H1 (cell line): ENCODE measurements around the gene CENPW. TPM values are rescaled to one million over a fixed set of nuclear protein-coding genes. Genes with fewer than 3 reads are reported as not detected.

Experiments
- CTCF ChIA-PET: fragments of 300-600 bp; sonication (Branson Sonifier 250); formaldehyde crosslinking; loops from one replicate; lab custom pipeline; 2021; ENCODE audit not compliant: partially characterized antibody; lab: Charles Lee
- POLR2A ChIA-PET: fragments of 300-600 bp; sonication (Branson Sonifier 250); formaldehyde crosslinking; loops from one replicate; lab custom pipeline; 2021; ENCODE audit warnings: inconsistent platforms; ENCODE audit not compliant: partially characterized antibody; lab: Charles Lee
- DNase-seq, 2 experiments: peaks; one replicate each; pipeline versions ENCODE4 v3.0.0 to v3.0.0-alpha.2; 2010 to 2022; ENCODE audit warnings: low spot score in 2 of 2, low read depth in 1 of 2, mixed read lengths in 1 of 2
- FAIRE-seq: peaks from 2 replicates; lab custom pipeline; 2011; peaks lifted over from hg19 to GRCh38; lab: Jason Lieb, UNC
- H2AFZ ChIP-seq: 2 replicates; pipeline ENCODE4 v1.8.1; 2012; ENCODE audit warnings: low read length, inconsistent platforms
- H2AK5ac ChIP-seq: 2 replicates; pipeline ENCODE4 v1.6.1; 2013; ENCODE audit warnings: low read depth, low read length
- H2BK120ac ChIP-seq: replicated peaks from 2 replicates; pipeline ENCODE3; 2013; ENCODE audit warnings: low read depth, low read length, inconsistent platforms
- H2BK12ac ChIP-seq: 2 replicates; pipeline ENCODE4 v1.6.1; 2013; ENCODE audit warnings: low read depth, low read length
- H2BK15ac ChIP-seq: 2 replicates; pipeline ENCODE4 v1.6.1; 2013; ENCODE audit warnings: low read length
- H2BK20ac ChIP-seq: 2 replicates; pipeline ENCODE4 v1.6.1; 2013; ENCODE audit warnings: low read length
- H2BK5ac ChIP-seq: 2 replicates; pipeline ENCODE4 v1.6.1; 2013; ENCODE audit warnings: low read depth, low read length
- H3K14ac ChIP-seq: 2 replicates; pipeline ENCODE4 v1.6.1; 2013; ENCODE audit warnings: inconsistent platforms; ENCODE audit not compliant: insufficient read length
- H3K18ac ChIP-seq: 2 replicates; pipeline ENCODE4 v1.6.1; 2013; ENCODE audit warnings: low read length; ENCODE audit errors: extremely low read depth
- H3K23ac ChIP-seq: 2 replicates; pipeline ENCODE4 v1.6.1; 2013; ENCODE audit warnings: inconsistent platforms; ENCODE audit not compliant: insufficient read length
- H3K23me2 ChIP-seq: 2 replicates; pipeline ENCODE4 v1.6.1; 2013; ENCODE audit warnings: low read depth, low read length
- H3K27ac ChIP-seq: 2 replicates; pipeline ENCODE4 v1.6.1; 2011; ENCODE audit warnings: low read depth, low read length, inconsistent platforms
- H3K27me3 ChIP-seq, 4 experiments: replicated peaks in 1 of 4; 1 replicate in 1 of 4; 2 replicates in 3 of 4; pipeline versions ENCODE4 v1.6.1 to v1.8.1; 2011 to 2013; ENCODE audit warnings: low read length in 3 of 4, mild to moderate bottlenecking in 3 of 4, inconsistent platforms in 2 of 4, mixed read lengths in 2 of 4, moderate library complexity in 1 of 4; ENCODE audit not compliant: control insufficient read depth in 3 of 4, insufficient read depth in 3 of 4; ENCODE audit errors: extremely low read depth in 1 of 4
- H3K36me3 ChIP-seq, 4 experiments: 2 replicates each; pipeline versions ENCODE4 v1.6.1 to v1.8.1; 2011 to 2013; ENCODE audit warnings: mild to moderate bottlenecking in 4 of 4, low read length in 3 of 4, moderate library complexity in 2 of 4, control low read depth in 1 of 4, inconsistent platforms in 1 of 4; ENCODE audit not compliant: insufficient read depth in 4 of 4, control insufficient read depth in 2 of 4
- H3K4ac ChIP-seq: replicated peaks from 2 replicates; pipeline ENCODE3; 2013; ENCODE audit warnings: low read length, low read depth, mixed read lengths, inconsistent platforms; ENCODE audit not compliant: insufficient read length
- H3K4me1 ChIP-seq, 4 experiments: replicated peaks in 1 of 4; 1 replicate in 1 of 4; 2 replicates in 3 of 4; pipeline versions ENCODE4 v1.6.1 to v1.8.1; 2011 to 2013; ENCODE audit warnings: low read length in 3 of 4, inconsistent platforms in 2 of 4, mixed read lengths in 1 of 4; ENCODE audit not compliant: insufficient read depth in 4 of 4, control insufficient read depth in 3 of 4
- H3K4me2 ChIP-seq, 2 experiments: 2 replicates each; pipeline versions ENCODE4 v1.6.1 to v1.8.1; 2011 to 2013; ENCODE audit warnings: low read depth in 2 of 2, low read length in 2 of 2, control low read depth in 1 of 2, inconsistent platforms in 1 of 2, mild to moderate bottlenecking in 1 of 2; ENCODE audit not compliant: insufficient read depth in 1 of 2
- H3K4me3 ChIP-seq, 4 experiments: fragments of 200-600, 300-600 bp in 1 of 4; sonication (generic), shearing (Covaris generic), sonication (Bioruptor Twin) in 1 of 4; 2 replicates each; pipeline versions ENCODE4 v1.5.1 to v1.8.1; 2011 to 2016; ENCODE audit warnings: low read length in 4 of 4, low read depth in 3 of 4, control low read depth in 2 of 4, inconsistent platforms in 2 of 4, mild to moderate bottlenecking in 2 of 4, mixed read lengths in 1 of 4, moderate library complexity in 1 of 4; ENCODE audit not compliant: insufficient read depth in 2 of 4; ENCODE audit errors: extremely low read depth in 1 of 4
- H3K56ac ChIP-seq: replicated peaks from 2 replicates; pipeline ENCODE3; 2013; ENCODE audit warnings: low read depth, mild to moderate bottlenecking, mixed read lengths, low read length, inconsistent platforms; ENCODE audit not compliant: insufficient read length
- H3K79me1 ChIP-seq: 2 replicates; pipeline ENCODE4 v1.6.1; 2013; ENCODE audit warnings: low read depth, low read length, control low read depth
- H3K79me2 ChIP-seq, 2 experiments: 2 replicates each; pipeline versions ENCODE4 v1.6.1 to v1.8.1; 2012 to 2013; ENCODE audit warnings: low read length in 2 of 2, mild to moderate bottlenecking in 2 of 2, inconsistent platforms in 1 of 2; ENCODE audit not compliant: insufficient read depth in 2 of 2, control insufficient read depth in 1 of 2
- H3K9ac ChIP-seq, 4 experiments: replicated peaks in 1 of 4; 1 replicate in 1 of 4; 2 replicates in 3 of 4; pipeline versions ENCODE4 v1.6.1 to v1.8.1; 2011 to 2013; ENCODE audit warnings: low read depth in 3 of 4, low read length in 3 of 4, control low read depth in 2 of 4, mild to moderate bottlenecking in 2 of 4, moderate library complexity in 2 of 4, inconsistent platforms in 1 of 4; ENCODE audit errors: extremely low read depth in 1 of 4
- H3K9me3 ChIP-seq, 2 experiments: 2 replicates each; pipeline versions ENCODE4 v1.6.1 to v1.8.1; 2012 to 2013; ENCODE audit warnings: mild to moderate bottlenecking in 2 of 2, moderate library complexity in 2 of 2, control low read depth in 1 of 2, inconsistent platforms in 1 of 2, low read depth in 1 of 2, low read length in 1 of 2, mixed read lengths in 1 of 2; ENCODE audit not compliant: insufficient read depth in 2 of 2
- H4K20me1 ChIP-seq, 2 experiments: replicated peaks in 1 of 2; 2 replicates each; pipeline versions ENCODE3 to v1.8.1; 2011 to 2013; ENCODE audit warnings: inconsistent platforms in 2 of 2, low read length in 2 of 2, mild to moderate bottlenecking in 1 of 2; ENCODE audit not compliant: insufficient read depth in 2 of 2, control insufficient read depth in 1 of 2
- H4K5ac ChIP-seq: 2 replicates; pipeline ENCODE4 v1.6.1; 2013; ENCODE audit warnings: low read length, low read depth, mixed read lengths, inconsistent platforms; ENCODE audit not compliant: insufficient read length
- H4K8ac ChIP-seq: 2 replicates; pipeline ENCODE4 v1.8.0; 2013; ENCODE audit warnings: mild to moderate bottlenecking, moderate library complexity, low read length, inconsistent platforms; ENCODE audit not compliant: insufficient read depth; ENCODE audit errors: extremely low read depth
- H4K91ac ChIP-seq: replicated peaks from 2 replicates; pipeline ENCODE3; 2013; ENCODE audit warnings: low read length, mixed read lengths, inconsistent platforms; ENCODE audit not compliant: insufficient read length
- ATF3 ChIP-seq: IDR thresholded peaks from 2 replicates; pipeline ENCODE4 v1.6.1; 2011; ENCODE audit warnings: low read depth, mild to moderate bottlenecking, low read length; ENCODE audit not compliant: insufficient read depth
- POLR2A ChIP-seq, 2 experiments: IDR thresholded peaks; 1 replicate in 1 of 2; 2 replicates in 1 of 2; pipeline ENCODE4 v1.6.1; 2011; ENCODE audit warnings: low read depth in 2 of 2, low read length in 2 of 2, mild to moderate bottlenecking in 2 of 2; ENCODE audit errors: control extremely low read depth in 1 of 2
- SIRT6 ChIP-seq: IDR thresholded peaks from one replicate; pipeline ENCODE4 v1.7.1; 2012; ENCODE audit warnings: low read length, inconsistent platforms
- WGBS, 2 experiments: shearing (Covaris generic) in 1 of 2; methylation state at CpG; one replicate each; pipeline versions ENCODE4 v1.1.6 to v1.1.7; 2013 to 2015; ENCODE audit warnings: low lambda C conversion rate in 2 of 2, mixed read lengths in 2 of 2, inconsistent platforms in 1 of 2, low coverage in 1 of 2, missing lambda C conversion rate in 1 of 2; ENCODE audit not compliant: insufficient replicate concordance in 2 of 2, insufficient coverage in 1 of 2, insufficient read length in 1 of 2; ENCODE audit errors: extremely low coverage in 1 of 2, missing lambda C conversion rate in 1 of 2; 5-methylcytosine and 5-hydroxymethylcytosine counted together
- polyA plus RNA-seq, 7 experiments: library from polyadenylated mRNA; depleted of rRNA in 3 of 7; stranded (reverse) in 5 of 7; unstranded in 2 of 7; fragments of >200 nt in 5 of 7; fragments of 200-250 nt in 2 of 7; gene quantifications; 1 replicate in 5 of 7; 2 replicates in 1 of 7; 4 replicates in 1 of 7; pipeline versions ENCODE4 v1.2.1 to v1.2.3, GENCODE V29; 2011 to 2013; ENCODE audit warnings: missing spikeins in 2 of 7, mixed read lengths in 2 of 7
- total RNA-seq: library from RNA; stranded (reverse); fragmentation: NEBNext Ultra II Directional; extraction: Animal tissue kit (Norgen Biotek cat#: 25700); gene quantifications from 2 replicates; pipeline ENCODE4 v1.2.1, GENCODE V29; 2021

Gene CENPW
- total and polyA plus RNA-seq, 2 of the 8 experiments (the other 6 are each of a cell fraction or from before 2014, with no cell fraction given) = 22.0 to 91.1 TPM

DNA sequence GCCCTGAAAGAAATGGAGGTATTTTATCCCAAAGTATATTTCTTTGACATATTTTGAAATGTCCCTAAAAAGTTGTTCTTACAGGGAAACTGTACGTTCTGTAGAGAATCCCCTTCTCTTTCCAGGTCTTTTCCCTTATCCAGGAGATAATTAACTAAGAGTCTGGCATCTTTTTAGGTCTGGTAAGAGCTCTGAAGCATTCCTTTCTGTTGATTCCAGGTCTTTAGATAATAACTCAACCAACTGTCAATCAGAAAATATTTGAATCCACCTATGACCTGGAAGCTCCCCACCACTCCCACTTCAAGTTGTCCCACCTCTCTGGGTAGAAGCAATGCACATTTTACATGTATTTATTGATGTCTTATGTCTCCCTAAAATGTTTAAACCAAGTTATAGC is 26.0 kb upstream of the CENPW start:
- no peak for FAIRE-seq
- H3K9ac ChIP-seq = no peak overlapping the region
- no peak overlapping the region for H2BK15ac ChIP-seq
- no peak overlapping the region for H4K91ac ChIP-seq
- no peak overlapping the region for H4K5ac ChIP-seq
- no peaks in the 10 kb centered on the region for H3K4me1 ChIP-seq
- no peaks in the 10 kb centered on the region for H3K79me2 ChIP-seq
- no peak overlapping the region for H2BK120ac ChIP-seq
- ChIA-PET CTCF (interaction anchor here (1.3 kb wide), 1 partner anchor 20 kb away, joined by 5 read pairs; no protein-coding TSS in a partner anchor), POLR2A (no interaction called here)
- no peak overlapping the region for H3K14ac ChIP-seq
- no peak overlapping the region for H3K4me3 ChIP-seq
- H2AFZ ChIP-seq = no peak overlapping the region
- no peaks in the 10 kb centered on the region for H3K23me2 ChIP-seq
- TF ChIP-seq POLR2A (IDR thresholded peaks at IDR 0.05; ENCODE audit: control extremely low read depth in 1 of 2, low read depth in 2 of 2, low read length in 2 of 2) (no peak), ATF3 (no peak), SIRT6 (no peak)
- no peaks in the 10 kb centered on the region for H3K27me3 ChIP-seq
- H3K4ac ChIP-seq = no peak overlapping the region
- H3K27ac ChIP-seq = no peak overlapping the region
- no peak overlapping the region for H2BK12ac ChIP-seq
- no peaks in the 10 kb centered on the region for H3K9me3 ChIP-seq
- no peak overlapping the region for H4K8ac ChIP-seq
- H3K18ac ChIP-seq = no peak overlapping the region
- no peak overlapping the region for H3K23ac ChIP-seq
- H4K20me1 ChIP-seq = no peaks in the 10 kb centered on the region
- no peak overlapping the region for H3K4me2 ChIP-seq
- DNase-seq = no peak
- H2BK20ac ChIP-seq = no peak overlapping the region
- no peak overlapping the region for H2AK5ac ChIP-seq
- H3K56ac ChIP-seq = no peak overlapping the region
- no peak overlapping the region for H2BK5ac ChIP-seq
- WGBS, 2 experiments = 78% methylated on average over 1 of the region's 1 CpG; no CpG with 5 or more reads in 1 of the 2 experiments
- no peaks in the 10 kb centered on the region for H3K79me1 ChIP-seq
- no peaks in the 10 kb centered on the region for H3K36me3 ChIP-seq
